Measurements from ENCODE around the gene CFAP77.
A peak's percentile ranks its signal among the peaks of the same experiment; 100 is the strongest.

The CFAP77 gene

DNA sequence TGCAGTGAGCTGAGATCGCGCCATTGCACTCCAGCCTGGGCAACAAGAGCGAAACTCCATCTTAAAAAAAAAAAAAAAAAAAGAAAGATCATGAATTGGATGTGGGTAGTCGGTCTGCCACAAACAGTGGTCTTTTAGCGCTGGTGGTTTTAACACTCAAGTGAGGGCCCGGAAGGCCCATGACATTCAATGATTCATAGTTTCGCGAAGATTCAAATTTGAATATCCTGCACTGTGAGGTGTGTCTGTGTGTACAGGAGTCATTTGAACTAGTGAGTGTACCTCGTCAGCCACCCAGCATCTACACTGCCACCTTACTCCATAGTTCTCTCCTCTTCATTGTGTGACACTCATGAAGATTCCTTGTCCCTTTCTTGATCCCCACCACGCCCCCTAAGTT, 41.3 kb downstream of the CFAP77 start:
- peak; percentile 54 for DNase-seq (ENCODE audit: low spot score)

GRCh38 chr9:132456241-132456640, 46.2 kb downstream of the CFAP77 start:
- DNase-seq (ENCODE audit: low spot score): no peak

DNA sequence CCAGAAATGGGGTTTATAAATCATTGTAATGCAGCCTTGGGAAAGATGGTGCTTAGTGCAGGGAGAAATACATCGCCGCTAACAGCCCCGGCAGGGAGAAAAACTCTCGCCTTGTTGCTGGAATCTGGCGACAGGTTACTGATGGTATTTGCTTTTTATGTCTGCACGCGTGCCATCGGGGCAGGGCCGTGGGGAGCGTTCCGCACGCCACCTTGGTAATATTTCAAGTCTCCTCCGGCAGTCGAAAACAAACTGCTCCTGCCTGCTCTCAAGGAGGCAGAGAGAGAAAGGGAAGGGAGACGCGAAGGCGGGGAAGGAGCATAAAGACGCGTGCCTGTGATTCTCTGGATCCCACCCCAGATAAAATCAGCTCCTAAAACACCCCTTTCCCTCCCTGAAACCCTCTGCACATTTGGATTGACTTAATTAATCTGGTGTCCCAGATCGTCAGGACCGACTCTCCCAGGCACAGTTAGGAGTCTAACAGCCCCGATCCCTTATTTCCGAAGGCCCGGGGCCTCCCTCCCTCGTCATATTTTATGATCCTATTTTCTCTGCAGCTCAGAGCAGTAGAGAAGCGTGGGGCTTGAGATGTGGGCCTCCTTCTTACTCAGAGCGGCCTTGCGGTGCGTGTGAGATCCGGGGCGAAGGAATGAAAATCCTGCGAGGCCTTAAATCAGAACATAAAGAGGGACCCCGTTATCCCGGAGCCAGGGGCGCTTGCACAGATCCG, 47.7 kb downstream of the CFAP77 start:
- no peak for DNase-seq (ENCODE audit: low spot score)

GRCh38 chr9:132458432-132458831, 48.4 kb downstream of the CFAP77 start:
- no peak for DNase-seq (ENCODE audit: low spot score)

- DNase-seq (ENCODE audit: low spot score): no peak
These were observed 49.6 kb downstream of the CFAP77 start for GRCh38 chr9:132459661-132460060.

DNA sequence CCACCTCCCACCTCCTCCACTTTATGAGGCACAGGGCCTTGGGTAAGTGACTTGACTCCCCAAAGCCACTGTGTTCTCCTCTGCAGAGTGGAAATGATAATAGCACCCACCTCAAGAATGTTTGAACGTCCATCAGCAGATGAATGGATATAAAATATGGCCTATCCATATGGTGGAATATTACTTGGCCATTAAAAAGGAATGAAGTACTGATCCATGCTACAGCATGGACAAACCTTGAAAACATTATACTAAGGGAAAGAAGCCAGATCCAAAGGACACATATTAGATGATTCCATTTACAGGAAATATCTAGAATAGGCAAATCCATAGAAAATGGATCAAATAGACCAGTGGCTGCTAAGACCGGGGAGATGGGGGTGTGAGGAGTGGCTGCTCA, 50.2 kb downstream of the CFAP77 start:
- no peak for DNase-seq (ENCODE audit: low spot score)

DNA sequence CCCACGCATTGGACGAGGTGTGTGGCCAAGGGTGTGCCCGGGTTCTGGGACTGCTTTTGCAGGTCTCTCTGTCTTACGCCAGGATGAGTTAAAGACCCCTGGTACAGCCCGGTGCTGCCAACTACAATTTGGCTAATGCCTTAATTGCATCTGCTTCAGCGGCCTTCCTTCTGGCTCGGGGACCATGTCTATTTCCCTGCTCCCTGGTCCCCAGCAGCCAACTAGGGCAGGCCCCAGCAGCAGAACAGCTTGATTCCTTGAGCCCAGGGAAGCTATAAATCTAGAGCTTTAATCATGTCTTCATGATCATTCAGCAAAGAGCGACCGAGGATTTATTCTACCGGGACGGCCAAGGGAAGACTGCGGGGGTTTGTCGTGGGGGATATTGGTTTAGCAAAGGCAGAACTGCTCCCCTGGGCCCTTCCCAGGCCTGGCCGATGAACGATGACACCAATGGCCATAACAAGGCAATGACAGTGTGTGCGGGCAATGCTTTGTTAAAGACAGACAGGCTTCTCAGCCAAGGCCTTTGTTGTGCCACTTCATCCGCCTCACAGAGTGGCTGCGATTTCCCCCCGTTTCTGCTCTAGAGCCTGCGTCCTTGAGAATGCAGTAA, 51.4 kb downstream of the CFAP77 start:
- no peak for DNase-seq (ENCODE audit: low spot score)

- no peak for DNase-seq (ENCODE audit: low spot score)
These were observed 52.0 kb downstream of the CFAP77 start for GRCh38 chr9:132461971-132462370.

DNA sequence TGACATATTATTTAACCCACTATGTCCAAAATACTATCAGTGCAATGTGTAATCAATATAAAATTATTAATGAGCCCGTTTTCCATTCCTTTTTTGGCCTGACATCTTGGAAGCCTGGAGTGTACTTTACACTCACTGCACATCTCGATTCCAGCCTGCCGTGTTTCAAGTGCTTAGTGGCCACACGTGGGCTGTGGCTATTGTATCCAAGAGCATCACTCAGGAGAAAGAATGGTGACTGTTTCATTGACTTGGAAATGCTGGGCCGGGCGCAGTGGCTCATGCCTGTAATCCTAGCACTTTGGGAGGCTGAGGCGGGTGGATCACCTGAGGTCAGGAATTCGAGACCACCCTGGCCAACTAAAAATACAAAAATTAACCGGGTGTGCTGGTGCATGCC, 54.5 kb downstream of the CFAP77 start:
- DNase-seq (ENCODE audit: low spot score): no peak

DNA sequence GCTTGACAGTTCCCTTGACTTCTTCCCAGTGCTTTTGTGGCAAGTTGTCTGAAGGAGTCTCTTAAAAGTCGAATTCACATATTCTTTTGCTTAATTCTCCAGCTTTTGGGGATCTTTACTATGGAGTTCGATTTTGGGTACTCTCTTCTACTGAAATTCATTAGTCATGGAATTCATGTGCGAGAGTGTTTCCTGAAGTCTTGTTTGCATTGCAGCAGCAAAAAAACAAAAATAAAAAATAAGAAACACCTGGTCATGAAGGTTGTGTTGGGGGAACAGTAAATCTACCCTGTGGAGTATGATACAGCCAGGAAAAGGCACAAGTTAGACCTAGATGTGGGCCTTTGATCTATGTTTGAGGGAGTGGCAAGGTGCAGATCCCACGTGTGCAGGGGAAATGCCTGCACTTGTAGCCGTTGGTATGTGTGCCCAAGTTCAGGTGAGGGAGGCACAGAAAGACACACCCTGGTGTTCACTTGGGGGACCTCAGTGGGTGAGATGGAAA, 55.2 kb downstream of the CFAP77 start:
- no peak for DNase-seq (ENCODE audit: low spot score)

- no peak for DNase-seq (ENCODE audit: low spot score)
These were observed 62.2 kb downstream of the CFAP77 start for GRCh38 chr9:132472199-132472598.

- DNase-seq (ENCODE audit: low spot score): no peak
These were observed 62.6 kb downstream of the CFAP77 start for GRCh38 chr9:132472599-132472998.

DNA sequence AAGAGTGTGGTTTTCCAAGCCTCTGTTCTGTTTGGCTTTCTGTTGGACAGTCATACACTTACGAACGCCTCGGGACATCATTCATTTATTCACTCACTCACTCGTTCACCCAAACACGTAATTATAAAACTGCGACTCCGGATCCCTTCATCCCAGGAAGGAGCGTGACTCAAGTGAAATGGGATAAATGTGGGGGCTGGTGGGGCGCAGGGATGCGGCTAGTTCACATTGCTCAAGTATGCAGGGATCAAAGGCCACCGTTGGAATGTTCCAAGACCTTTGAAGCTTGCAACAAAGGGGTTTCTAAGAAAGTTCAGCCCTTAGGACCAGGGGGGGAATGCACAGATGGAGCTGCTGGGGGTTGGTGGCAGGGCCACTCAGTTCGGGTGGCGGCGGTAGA, 64.2 kb downstream of the CFAP77 start:
- DNase-seq (ENCODE audit: low spot score): no peak

DNA sequence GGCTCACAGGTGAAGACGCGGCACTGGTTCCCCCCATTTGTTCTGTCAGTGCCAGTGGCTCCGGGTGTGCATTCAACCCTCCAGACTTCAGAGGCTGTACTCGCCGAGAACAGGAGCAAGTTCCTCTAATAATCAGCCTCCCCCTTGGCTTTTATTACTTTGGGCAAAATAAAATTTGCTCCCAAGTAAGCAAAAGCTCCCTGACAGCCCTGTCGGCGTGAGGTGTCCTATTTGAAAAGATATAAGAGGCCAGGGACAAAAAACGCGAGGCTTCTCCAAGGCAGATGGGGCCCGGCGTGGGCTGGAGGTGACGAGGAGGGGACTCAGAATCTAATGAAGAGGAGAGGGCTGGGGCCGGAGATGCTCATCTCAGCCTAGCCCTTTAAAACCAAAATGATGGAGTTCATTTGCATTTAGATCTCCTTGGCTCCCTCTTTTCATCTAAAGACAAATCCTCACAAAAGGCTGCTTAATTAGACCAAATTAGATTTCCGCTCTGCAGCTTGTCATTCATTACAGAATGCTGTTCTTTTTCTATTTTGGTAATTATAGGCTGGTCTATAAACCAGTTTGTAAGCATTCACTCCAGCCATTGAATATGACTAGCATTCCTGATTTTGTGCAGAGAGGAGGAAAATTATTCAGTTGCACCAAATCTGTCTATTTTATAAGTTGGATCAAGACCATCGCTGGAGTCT, 68.5 kb downstream of the CFAP77 start:
- no peak for DNase-seq (ENCODE audit: low spot score)

- DNase-seq (ENCODE audit: low spot score): no peak
These were observed 69.7 kb downstream of the CFAP77 start for GRCh38 chr9:132479733-132480132.

DNA sequence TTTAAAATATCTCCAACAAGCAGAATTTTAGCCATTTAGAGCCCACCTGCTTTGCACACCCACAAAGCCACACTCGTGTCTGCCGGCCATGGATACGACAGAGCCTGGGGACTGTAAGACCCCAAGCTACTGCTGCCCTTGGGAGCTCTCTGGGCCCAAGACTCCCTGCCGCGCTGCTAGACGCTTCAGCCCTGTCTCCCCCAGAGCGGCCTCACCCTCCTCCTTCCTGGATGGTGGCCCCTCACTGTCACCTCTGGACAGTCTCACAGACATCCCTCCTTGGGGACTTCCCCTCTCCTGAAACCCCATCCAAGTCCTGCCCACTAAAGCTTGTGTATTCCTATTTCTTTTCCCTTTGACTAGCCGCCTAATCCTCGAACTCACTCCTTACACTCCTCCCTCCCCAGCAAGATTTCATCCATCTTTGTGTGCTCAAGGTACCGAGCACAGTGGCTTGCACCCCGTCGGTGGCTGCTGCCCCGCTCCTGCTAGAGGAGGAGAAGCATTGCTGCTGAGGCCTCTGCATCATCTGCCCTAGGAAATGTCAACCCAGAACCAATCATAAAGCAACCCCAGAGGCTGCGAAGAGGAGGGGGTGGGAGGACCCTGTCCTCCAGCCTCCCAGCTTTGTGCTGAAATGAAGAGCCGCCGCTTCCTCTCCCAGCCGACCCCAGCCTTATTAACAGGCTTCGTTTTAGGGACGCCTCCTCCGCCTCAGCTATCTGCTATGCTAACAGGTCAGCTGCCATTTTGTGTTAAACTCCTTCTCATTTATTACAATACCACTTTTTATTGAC, 71.2 kb downstream of the CFAP77 start:
- no peak for DNase-seq (ENCODE audit: low spot score)

DNA sequence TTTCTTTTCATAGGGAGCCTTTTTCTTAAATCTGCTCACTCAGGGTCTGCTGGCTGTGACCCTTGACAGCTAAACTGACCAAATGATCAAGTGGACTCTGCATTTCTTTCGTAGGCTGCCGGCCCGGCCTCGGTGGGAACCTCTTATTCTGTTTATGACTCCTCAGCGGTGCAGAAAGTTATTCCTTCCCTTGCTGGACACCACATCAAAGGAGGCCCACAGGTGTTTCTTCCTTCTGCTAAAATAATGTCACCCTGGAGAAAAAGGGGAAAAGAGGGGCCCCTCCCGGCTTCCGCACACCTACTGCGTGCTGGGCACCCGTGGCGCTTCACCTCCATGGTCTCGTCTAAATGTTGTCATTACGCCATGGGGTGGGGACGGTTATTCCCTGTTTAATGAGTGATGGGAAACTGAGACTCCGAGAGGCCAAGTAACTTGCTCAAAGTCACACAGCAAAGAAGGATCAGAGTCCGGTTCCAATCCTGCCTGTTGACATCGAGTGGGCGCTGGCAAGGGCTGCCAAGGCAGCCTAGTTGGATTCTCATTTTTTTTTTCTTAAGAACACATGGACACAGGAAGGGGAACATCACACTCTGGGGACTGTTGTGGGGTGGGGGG, 72.3 kb downstream of the CFAP77 start:
- no peak for DNase-seq (ENCODE audit: low spot score)

- no peak for DNase-seq (ENCODE audit: low spot score)
These were observed 75.4 kb downstream of the CFAP77 start for GRCh38 chr9:132485393-132485792.

- DNase-seq (ENCODE audit: low spot score): peak; percentile 38
These were observed 76.8 kb downstream of the CFAP77 start for GRCh38 chr9:132486706-132487350.

DNA sequence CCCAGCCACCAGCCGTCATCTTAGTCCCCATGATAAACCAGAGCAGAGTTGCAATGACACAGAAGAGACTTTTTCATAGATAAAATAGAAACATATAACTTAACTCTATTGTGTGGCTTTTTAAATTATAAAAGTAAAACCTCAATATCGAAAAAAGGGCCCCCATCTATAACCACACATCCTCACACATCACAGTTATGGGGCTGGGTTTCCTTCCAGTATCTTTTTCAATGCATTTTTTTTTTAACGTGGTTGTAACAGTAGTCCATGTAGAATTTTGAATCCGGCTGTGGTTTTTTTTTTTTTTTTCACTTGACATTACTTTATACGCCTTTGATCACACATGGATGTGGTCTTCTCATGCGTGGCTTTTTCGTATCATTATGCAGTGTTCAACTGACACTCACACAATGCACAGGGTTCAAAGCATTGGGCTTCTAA, 77.4 kb downstream of the CFAP77 start:
- peak; percentile 42 for DNase-seq (ENCODE audit: low spot score)

- DNase-seq (ENCODE audit: low spot score): no peak
These were observed 78.0 kb downstream of the CFAP77 start for GRCh38 chr9:132487980-132488535.

Data from CD4-positive, alpha-beta T cell treated with Interleukin-2 at 100 ng/mL for 4 hours (primary cell).